Measurements from ENCODE around the gene OCRL. TPM values are rescaled to one million over a fixed set of nuclear protein-coding genes. Genes with fewer than 3 reads are reported as not detected.

The OCRL gene
- total RNA-seq, 1 experiment from 2014 or later, result 41.4 TPM

DNA sequence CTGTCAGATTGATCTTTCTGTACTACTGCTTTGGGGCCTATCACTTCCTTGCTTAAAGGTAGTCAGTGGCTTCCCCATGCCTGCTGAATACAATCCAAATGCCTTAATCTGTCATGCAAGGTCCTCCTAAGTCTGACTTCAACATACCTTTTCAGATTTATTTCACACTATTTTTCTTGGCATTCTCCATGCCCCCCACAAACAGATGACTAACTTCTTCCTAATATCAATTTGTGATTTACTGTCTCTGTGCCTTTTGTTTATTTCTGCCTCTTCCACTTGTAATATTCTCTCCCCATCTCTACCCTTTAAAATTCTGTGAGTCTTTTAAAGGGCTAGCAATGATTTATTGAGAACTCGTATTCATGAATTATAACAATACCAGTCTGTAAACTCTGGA is 41.8 kb downstream of the OCRL start:
- H3K4me2 ChIP-seq, result no peak overlapping the region
- H2AFZ ChIP-seq, result no peak overlapping the region
- BruUV-seq (replicated peaks), result no TSS peak
- intact Hi-C loops (cut with micrococcal nuclease; ENCODE audit: unreplicated experiment), result no loop called here
- H3K4me1 ChIP-seq (replicated peaks; ENCODE audit: insufficient read depth), result no peaks in the 10 kb centered on the region
- CTCF ChIA-PET, result no interaction called here
- no peak for TF ChIP-seq EZH2 (IDR thresholded peaks at IDR 0.05; ENCODE audit: low read depth)
- TF ChIP-seq, protein P1, sequence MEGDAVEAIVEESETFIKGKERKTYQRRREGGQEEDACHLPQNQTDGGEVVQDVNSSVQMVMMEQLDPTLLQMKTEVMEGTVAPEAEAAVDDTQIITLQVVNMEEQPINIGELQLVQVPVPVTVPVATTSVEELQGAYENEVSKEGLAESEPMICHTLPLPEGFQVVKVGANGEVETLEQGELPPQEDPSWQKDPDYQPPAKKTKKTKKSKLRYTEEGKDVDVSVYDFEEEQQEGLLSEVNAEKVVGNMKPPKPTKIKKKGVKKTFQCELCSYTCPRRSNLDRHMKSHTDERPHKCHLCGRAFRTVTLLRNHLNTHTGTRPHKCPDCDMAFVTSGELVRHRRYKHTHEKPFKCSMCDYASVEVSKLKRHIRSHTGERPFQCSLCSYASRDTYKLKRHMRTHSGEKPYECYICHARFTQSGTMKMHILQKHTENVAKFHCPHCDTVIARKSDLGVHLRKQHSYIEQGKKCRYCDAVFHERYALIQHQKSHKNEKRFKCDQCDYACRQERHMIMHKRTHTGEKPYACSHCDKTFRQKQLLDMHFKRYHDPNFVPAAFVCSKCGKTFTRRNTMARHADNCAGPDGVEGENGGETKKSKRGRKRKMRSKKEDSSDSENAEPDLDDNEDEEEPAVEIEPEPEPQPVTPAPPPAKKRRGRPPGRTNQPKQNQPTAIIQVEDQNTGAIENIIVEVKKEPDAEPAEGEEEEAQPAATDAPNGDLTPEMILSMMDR (conservative IDR thresholded peaks at IDR 0.05), result no peak
- no peaks in the 10 kb centered on the region for H3K9me3 ChIP-seq (ENCODE audit: insufficient read depth, low read depth)
- H3K27me3 ChIP-seq (ENCODE audit: insufficient read depth, low read depth), result no peaks in the 10 kb centered on the region
- POLR2A ChIA-PET (ENCODE audit: unreplicated experiment), result no interaction called here
- no peaks in the 10 kb centered on the region for H3K9me2 ChIP-seq (ENCODE audit: insufficient read depth)
- no peak overlapping the region for H3K4me3 ChIP-seq
- no peaks in the 10 kb centered on the region for H3K79me2 ChIP-seq (ENCODE audit: low read depth)
- H4K20me1 ChIP-seq (ENCODE audit: insufficient read depth), result no peaks in the 10 kb centered on the region; the same call in 1 of the 2 replicates
- H3K36me3 ChIP-seq (ENCODE audit: low read depth), result peaks cover 37% of the 10 kb centered on the region
- DNase-seq, result no peak
- H3K27ac ChIP-seq, result no peak overlapping the region
- no peaks in the 10 kb centered on the region for H3F3A ChIP-seq (ENCODE audit: insufficient read depth, low read depth)

DNA sequence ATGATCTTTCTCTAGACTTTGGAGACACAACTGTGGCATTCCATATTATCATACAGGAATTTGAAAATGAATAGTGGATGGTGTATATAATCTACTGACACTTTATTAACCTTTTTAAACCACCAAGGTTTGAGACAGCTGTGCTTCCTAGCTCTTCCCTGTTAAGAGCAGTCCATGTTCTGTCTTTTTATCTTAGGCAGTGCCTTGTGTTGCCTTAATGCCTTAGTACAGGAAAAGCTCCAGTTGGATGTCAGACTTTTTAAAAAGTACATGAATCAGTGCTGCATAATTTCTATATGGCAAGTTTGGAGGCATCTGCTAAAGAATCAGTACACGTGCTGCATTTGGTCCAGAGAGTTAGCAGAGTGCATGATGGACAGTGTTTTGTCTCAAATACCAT is 45.1 kb downstream of the OCRL start:
- Histone ChIP-seq H3K4me1 (replicated peaks; ENCODE audit: insufficient read depth) (no peaks in the 10 kb centered on the region), H3K27ac (no peak overlapping the region), H2AFZ (no peak overlapping the region), H3K9me2 (ENCODE audit: insufficient read depth) (no peaks in the 10 kb centered on the region), H3F3A (ENCODE audit: insufficient read depth, low read depth) (no peaks in the 10 kb centered on the region), H3K9me3 (ENCODE audit: insufficient read depth, low read depth) (no peaks in the 10 kb centered on the region), H3K4me3 (no peak overlapping the region), H3K79me2 (ENCODE audit: low read depth) (no peaks in the 10 kb centered on the region), H4K20me1 (ENCODE audit: insufficient read depth) (no peaks in the 10 kb centered on the region; the same call in 1 of the 2 replicates), H3K36me3 (ENCODE audit: low read depth) (peaks cover 46% of the 10 kb centered on the region), H3K27me3 (ENCODE audit: insufficient read depth, low read depth) (no peaks in the 10 kb centered on the region), H3K4me2 (no peak overlapping the region)
- intact Hi-C loops (cut with micrococcal nuclease; ENCODE audit: unreplicated experiment), result no loop called here
- no peak for DNase-seq
- BruUV-seq (replicated peaks), result no TSS peak
- no peak for TF ChIP-seq EZH2 (IDR thresholded peaks at IDR 0.05; ENCODE audit: low read depth)
- TF ChIP-seq, protein P1 (conservative IDR thresholded peaks at IDR 0.05), result no peak
- CTCF ChIA-PET, result no interaction called here
- POLR2A ChIA-PET (ENCODE audit: unreplicated experiment), result no interaction called here

DNA sequence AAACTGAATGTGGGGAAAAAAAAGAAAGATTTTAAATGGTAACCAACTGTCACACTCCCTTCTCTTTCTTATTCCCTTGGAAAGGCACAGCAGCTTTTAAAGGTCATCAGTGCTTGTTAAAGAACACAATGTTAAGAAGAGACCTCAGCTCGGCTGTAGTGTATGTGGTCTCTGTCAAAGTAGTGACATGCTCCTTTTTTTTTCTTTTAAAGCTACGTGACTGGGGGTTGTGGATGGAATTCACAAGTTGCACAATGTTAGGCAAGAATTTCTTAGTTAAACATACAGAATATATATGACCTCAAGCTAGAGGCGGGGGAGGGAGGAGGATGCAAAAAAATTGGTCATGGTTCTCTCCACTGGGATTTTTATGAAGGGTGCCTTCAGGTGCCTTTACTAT is 45.6 kb downstream of the OCRL start:
- Histone ChIP-seq H3K4me1 (replicated peaks; ENCODE audit: insufficient read depth) (no peaks in the 10 kb centered on the region), H3K27ac (no peak overlapping the region), H2AFZ (no peak overlapping the region), H3F3A (ENCODE audit: insufficient read depth, low read depth) (no peaks in the 10 kb centered on the region), H3K9me2 (ENCODE audit: insufficient read depth) (no peaks in the 10 kb centered on the region), H3K9me3 (ENCODE audit: insufficient read depth, low read depth) (no peaks in the 10 kb centered on the region), H3K36me3 (ENCODE audit: low read depth) (peaks cover 46% of the 10 kb centered on the region), H3K4me2 (no peak overlapping the region), H4K20me1 (ENCODE audit: insufficient read depth) (no peaks in the 10 kb centered on the region; the same call in 1 of the 2 replicates), H3K27me3 (ENCODE audit: insufficient read depth, low read depth) (no peaks in the 10 kb centered on the region), H3K79me2 (ENCODE audit: low read depth) (no peaks in the 10 kb centered on the region), H3K4me3 (no peak overlapping the region)
- BruUV-seq (replicated peaks), result no TSS peak
- ChIA-PET POLR2A (ENCODE audit: unreplicated experiment) (no interaction called here), CTCF (no interaction called here)
- no peak for TF ChIP-seq EZH2 (IDR thresholded peaks at IDR 0.05; ENCODE audit: low read depth)
- TF ChIP-seq, protein P1 (conservative IDR thresholded peaks at IDR 0.05), result no peak
- intact Hi-C loops (cut with micrococcal nuclease; ENCODE audit: unreplicated experiment), result no loop called here
- no peak for DNase-seq
